GM12878 (cell line): ENCODE results near the gene CFAP99. TPM values are rescaled to one million over a fixed set of nuclear protein-coding genes. Genes with fewer than 3 reads are reported as not detected.

Experiments
- ATAC-seq: fragments of 200-7000 bp; cut with Tn5 transposase; 3 replicates; pipeline ENCODE4 v1.9.1; 2020; ENCODE audit warnings: mild to moderate bottlenecking, moderate library complexity
- BruUV-seq: library from RNA; stranded (reverse); fragments of 400-500 nt; replicated peaks from 2 replicates; lab custom pipeline; 2021; lab: Mats Ljungman, UMichigan
- CTCF ChIA-PET: fragments of 300-600 bp; sonication (Branson Sonifier 250); formaldehyde crosslinking; extraction: SDS; loops from one replicate; lab custom pipeline; 2021; ENCODE audit warnings: inconsistent platforms; lab: Yijun Ruan, JAX
- POLR2A ChIA-PET: fragments of 350-600 bp; formaldehyde crosslinking; extraction: SDS; loops from one replicate; lab custom pipeline; 2021; ENCODE audit warnings: inconsistent platforms; lab: Charles Lee
- RAD21 ChIA-PET: fragments of 300-600 bp; sonication (Branson Sonifier 250); formaldehyde crosslinking; loops from one replicate; lab custom pipeline; 2023; ENCODE audit warnings: antibody characterized with exemption; ENCODE audit not compliant: unreplicated experiment; lab: Charles Lee
- SMC1A ChIA-PET: fragments of 300-600 bp; sonication (Branson Sonifier 250); formaldehyde crosslinking; loops from one replicate; lab custom pipeline; 2023; ENCODE audit not compliant: unreplicated experiment, uncharacterized antibody; lab: Charles Lee
- DNase-seq: peaks from one replicate; pipeline ENCODE4 v3.0.0-alpha.2; 2011; ENCODE audit warnings: low read depth, low spot score
- FAIRE-seq: peaks from 3 replicates; lab custom pipeline; 2011; peaks lifted over from hg19 to GRCh38; lab: Jason Lieb, UNC
- H2AFZ ChIP-seq: 2 replicates; pipeline ENCODE4 v1.6.0; 2011; ENCODE audit warnings: low read depth, low read length, control low read depth; ENCODE audit not compliant: control insufficient read depth
- H3K27ac ChIP-seq: 2 replicates; pipeline ENCODE4 v1.5.1; 2011; ENCODE audit warnings: control low read depth; ENCODE audit not compliant: control insufficient read depth, insufficient read depth
- H3K27me3 ChIP-seq, 2 experiments: replicated peaks in 1 of 2; 2 replicates each; pipeline versions ENCODE4 v1.6.0 to v1.6.1; 2011; ENCODE audit warnings: low read length in 1 of 2; ENCODE audit not compliant: control insufficient read depth in 2 of 2, insufficient read depth in 2 of 2
- H3K36me3 ChIP-seq, 2 experiments: 2 replicates each; pipeline ENCODE4 v1.5.1; 2011; ENCODE audit warnings: low read length in 1 of 2; ENCODE audit not compliant: control insufficient read depth in 2 of 2, insufficient read depth in 2 of 2
- H3K4me1 ChIP-seq: 2 replicates; pipeline ENCODE4 v1.6.1; 2011; ENCODE audit warnings: mild to moderate bottlenecking, low read length, moderate library complexity, mixed read lengths; ENCODE audit not compliant: control insufficient read depth, insufficient read depth
- H3K4me2 ChIP-seq: 2 replicates; pipeline ENCODE4 v1.6.0; 2011; ENCODE audit warnings: control low read depth; ENCODE audit not compliant: control insufficient read depth, insufficient read depth
- H3K4me3 ChIP-seq: fragments of 200-600 bp; sonication (generic); 2 replicates; pipeline ENCODE4 v1.5.1; 2016
- H3K79me2 ChIP-seq: 2 replicates; pipeline ENCODE4 v1.6.0; 2011; ENCODE audit warnings: low read length; ENCODE audit not compliant: control insufficient read depth, insufficient read depth
- H3K9ac ChIP-seq: 2 replicates; pipeline ENCODE4 v1.8.0; 2011; ENCODE audit warnings: low read length, control low read depth, mixed read lengths; ENCODE audit not compliant: control insufficient read depth, insufficient read depth
- H3K9me3 ChIP-seq: replicated peaks from 3 replicates; pipeline ENCODE4 v1.5.1; 2011; ENCODE audit warnings: mild to moderate bottlenecking, low read length; ENCODE audit not compliant: control insufficient read depth, insufficient read depth
- H4K20me1 ChIP-seq: 2 replicates; pipeline ENCODE4 v1.6.0; 2011; ENCODE audit not compliant: control insufficient read depth, insufficient read depth
- BHLHE40 ChIP-seq, 2 experiments: fragments of 450-650 bp in 1 of 2; IDR thresholded peaks; 2 replicates each; pipeline ENCODE4 v1.6.1; 2011 to 2017; ENCODE audit warnings: low read depth in 2 of 2, borderline replicate concordance in 1 of 2, improper control_type of control experiment in 1 of 2, low read length in 1 of 2, mild to moderate bottlenecking in 1 of 2
- BMI1 ChIP-seq: fragments of 450-650 bp; IDR thresholded peaks from 2 replicates; pipeline ENCODE4 v1.6.1; 2016; ENCODE audit warnings: mild to moderate bottlenecking, moderate library complexity, borderline replicate concordance
- CUX1 ChIP-seq: IDR thresholded peaks from 2 replicates; pipeline ENCODE4 v1.6.1; 2012; ENCODE audit warnings: improper control_type of control experiment, low read depth, low read length; ENCODE audit not compliant: insufficient replicate concordance
- MTA3 ChIP-seq: IDR thresholded peaks from 2 replicates; pipeline ENCODE4 v1.6.1; 2012; ENCODE audit warnings: low read length, inconsistent platforms, borderline replicate concordance
- SMAD5 ChIP-seq: IDR thresholded peaks from 2 replicates; pipeline ENCODE4 v1.6.1; 2016; ENCODE audit warnings: antibody characterized with exemption, low read depth
- USF1 ChIP-seq: IDR thresholded peaks from 2 replicates; pipeline ENCODE4 v1.6.1; 2011; ENCODE audit warnings: borderline replicate concordance, low read depth, mild to moderate bottlenecking, moderate library complexity, mixed read lengths, low read length; ENCODE audit not compliant: insufficient read depth; ENCODE audit errors: extremely low read length
- ZBTB4 ChIP-seq: fragments of 450-650 bp; formaldehyde crosslinking; IDR thresholded peaks from 2 replicates; pipeline ENCODE4 v1.4.0; 2022; ENCODE audit warnings: mild to moderate bottlenecking, moderate library complexity
- ZNF217 ChIP-seq: fragments of 450-650 bp; IDR thresholded peaks from 2 replicates; pipeline ENCODE4 v1.6.1; 2017; ENCODE audit warnings: antibody characterized with exemption, mild to moderate bottlenecking
- WGBS: methylation state at CpG from one replicate; pipeline ENCODE4 v1.1.6; 2016; ENCODE audit warnings: low lambda C conversion rate; ENCODE audit not compliant: insufficient replicate concordance, insufficient coverage; ENCODE audit errors: missing lambda C conversion rate; 5-methylcytosine and 5-hydroxymethylcytosine counted together
- in situ Hi-C: fragments of 300-500 bp; cut with MboI; formaldehyde crosslinking; loops from 9 replicates; pipeline ENCODE4 v1.14.3; 2018; ENCODE audit warnings: mixed read lengths
- intact Hi-C: fragments of 100-400 bp; cut with micrococcal nuclease; formaldehyde crosslinking; loops from one replicate; pipeline ENCODE4 v1.14.2; 2022; ENCODE audit not compliant: unreplicated experiment
- polyA plus RNA-seq, 11 experiments: library from polyadenylated mRNA; depleted of rRNA in 4 of 11; unstranded in 6 of 11; stranded (reverse) in 5 of 11; fragments of >200 nt; fragmentation: Nextera tagmentation in 4 of 11; fragmentation: Illumina TruSeq in 1 of 11; extraction: Ambion mirVana in 4 of 11; extraction: Trizol in 1 of 11; gene quantifications; 1 replicate in 1 of 11; 2 replicates in 10 of 11; pipeline versions ENCODE4 v1.2.1 to v1.2.3, GENCODE V29; 2011 to 2016; ENCODE audit warnings: inconsistent platforms in 2 of 11, missing spikeins in 2 of 11, low read depth in 1 of 11
- total RNA-seq, 4 experiments: library from RNA; depleted of rRNA in 3 of 4; stranded (reverse); fragments of >200 nt in 3 of 4; fragmentation: Illumina TruSeq in 1 of 4; extraction: Trizol in 1 of 4; gene quantifications; 2 replicates each; pipeline versions ENCODE4 v1.2.1 to v1.2.3, GENCODE V29; 2013 to 2021

The CFAP99 gene
- total and polyA plus RNA-seq, 10 of the 15 experiments (the other 5 are each of a cell fraction or from before 2014, with no cell fraction given) = not detected

GRCh38 chr4:2449511-2450392 is 31.0 kb downstream of the CFAP99 start:
- FAIRE-seq = no peak
- BruUV-seq = no TSS peak
- no peak overlapping the region for H2AFZ ChIP-seq
- ChIA-PET POLR2A (interaction anchor here (0.9 kb wide), 1 partner anchor 28 kb away, joined by 3 read pairs; no protein-coding TSS in a partner anchor), CTCF (interaction anchor here (1.4 to 2.1 kb wide), 3 partner anchors 8 to 230 kb away, joined by 3 to 8 read pairs (median 3); no protein-coding TSS in a partner anchor), RAD21 (interaction anchor here (1.0 kb wide), 1 partner anchor 85 kb away, joined by 3 read pairs; no protein-coding TSS in a partner anchor), SMC1A (interaction anchor here (0.9 to 1.4 kb wide), 2 partner anchors 12 to 230 kb away, joined by 3 read pairs; no protein-coding TSS in a partner anchor)
- H3K9me3 ChIP-seq = no peaks in the 10 kb centered on the region
- WGBS = 41% methylated on average over 27 of the region's 27 CpGs
- no peaks in the 10 kb centered on the region; a peak in 2 of 4 replicates for H3K27me3 ChIP-seq
- H3K27ac ChIP-seq = no peak overlapping the region
- no peaks in the 10 kb centered on the region for H4K20me1 ChIP-seq
- in situ Hi-C loops (no loop called here), intact Hi-C loops (no loop called here)
- no peak overlapping the region for H3K9ac ChIP-seq
- no peak overlapping the region for H3K4me2 ChIP-seq
- H3K36me3 ChIP-seq = no peaks in the 10 kb centered on the region
- DNase-seq = no peak
- no peaks in the 10 kb centered on the region for H3K4me1 ChIP-seq
- ATAC-seq = peak; percentile 54
- H3K4me3 ChIP-seq = no peak overlapping the region
- H3K79me2 ChIP-seq = no peaks in the 10 kb centered on the region
- TF ChIP-seq ZNF217 (no peak), BMI1 (no peak), BHLHE40 (IDR thresholded peaks at IDR 0.05; ENCODE audit: borderline replicate concordance in 1 of 2, low read depth in 2 of 2, low read length in 1 of 2) (peak in 1 of 2 experiments; percentile 34; a peak in 1 of 4 replicates), USF1 (no peak), SMAD5 (no peak), ZBTB4 (CRISPR knock-in tag) (no peak), CUX1 (no peak), MTA3 (no peak)
